IMR-90 (cell line): ENCODE data around the gene MKRN2OS. TPM values are rescaled to one million over a fixed set of nuclear protein-coding genes. Genes with fewer than 3 reads are reported as not detected.

ENCODE experiments used
- ATAC-seq: fragments of 200-7000 bp; cut with Tn5 transposase; 2 replicates; pipeline ENCODE4 v1.9.1; 2020; ENCODE audit warnings: low read depth, mild to moderate bottlenecking, moderate library complexity
- BruUV-seq: library from RNA; stranded (reverse); fragments of 400-500 nt; replicated peaks from 2 replicates; lab custom pipeline; 2021; lab: Mats Ljungman, UMichigan
- CTCF ChIA-PET: fragments of 300-600 bp; formaldehyde crosslinking; extraction: SDS; loops from one replicate; lab custom pipeline; 2021; ENCODE audit warnings: antibody characterized with exemption; lab: Yijun Ruan, JAX
- POLR2A ChIA-PET: fragments of 300-600 bp; sonication (Branson Sonifier 250); formaldehyde crosslinking; loops from one replicate; lab custom pipeline; 2022; ENCODE audit warnings: antibody characterized with exemption; ENCODE audit not compliant: unreplicated experiment; lab: Charles Lee
- DNase-seq: peaks from one replicate; pipeline ENCODE4 v3.0.0; 2013
- H2AFZ ChIP-seq: replicated peaks from 2 replicates; pipeline ENCODE3; 2013; ENCODE audit warnings: low read length, mild to moderate bottlenecking; ENCODE audit not compliant: poor library complexity
- H2AK5ac ChIP-seq: 2 replicates; pipeline ENCODE4 v1.6.1; 2013; ENCODE audit warnings: low read depth, low read length, inconsistent platforms
- H2AK9ac ChIP-seq: replicated peaks from 2 replicates; pipeline ENCODE3; 2013; ENCODE audit warnings: mild to moderate bottlenecking, low read depth, low read length, moderate library complexity; ENCODE audit not compliant: poor library complexity
- H2BK120ac ChIP-seq: 2 replicates; pipeline ENCODE4 v1.6.1; 2013; ENCODE audit warnings: low read depth, low read length, inconsistent platforms
- H2BK15ac ChIP-seq: 3 replicates; pipeline ENCODE4 v1.6.1; 2013; ENCODE audit warnings: low read depth, low read length, inconsistent platforms
- H2BK20ac ChIP-seq: 2 replicates; pipeline ENCODE4 v1.6.1; 2013; ENCODE audit warnings: low read depth, mild to moderate bottlenecking, inconsistent platforms, low read length, moderate library complexity
- H2BK5ac ChIP-seq: 2 replicates; pipeline ENCODE4 v1.6.1; 2013; ENCODE audit warnings: mild to moderate bottlenecking, low read depth, low read length, inconsistent platforms; ENCODE audit not compliant: poor library complexity, severe bottlenecking
- H3K14ac ChIP-seq: replicated peaks from 2 replicates; pipeline ENCODE4 v1.6.1; 2013; ENCODE audit warnings: low read depth, low read length, inconsistent platforms
- H3K18ac ChIP-seq: 2 replicates; pipeline ENCODE4 v1.6.1; 2013; ENCODE audit warnings: low read depth, low read length, control low read depth
- H3K23ac ChIP-seq: 2 replicates; pipeline ENCODE4 v1.6.1; 2013; ENCODE audit warnings: low read depth, low read length, inconsistent platforms
- H3K27ac ChIP-seq: 2 replicates; pipeline ENCODE4 v1.5.1; 2013; ENCODE audit warnings: mild to moderate bottlenecking, control low read depth, low read length; ENCODE audit not compliant: insufficient read depth
- H3K27me3 ChIP-seq: 2 replicates; pipeline ENCODE4 v1.6.1; 2013; ENCODE audit warnings: low read length; ENCODE audit not compliant: control insufficient read depth, insufficient read depth
- H3K36me3 ChIP-seq: 2 replicates; pipeline ENCODE4 v1.6.1; 2013; ENCODE audit warnings: low read length, mixed read lengths; ENCODE audit not compliant: control insufficient read depth, insufficient read depth
- H3K4ac ChIP-seq: 2 replicates; pipeline ENCODE4 v1.6.1; 2013; ENCODE audit warnings: low read depth, low read length, inconsistent platforms
- H3K4me1 ChIP-seq: 2 replicates; pipeline ENCODE4 v1.6.1; 2013; ENCODE audit warnings: low read length, mixed read lengths; ENCODE audit not compliant: control insufficient read depth, insufficient read depth
- H3K4me2 ChIP-seq: 2 replicates; pipeline ENCODE4 v1.6.1; 2013; ENCODE audit warnings: low read depth, mild to moderate bottlenecking, control low read depth, low read length, moderate library complexity
- H3K4me3 ChIP-seq: 2 replicates; pipeline ENCODE4 v1.5.1; 2013; ENCODE audit warnings: low read depth, mild to moderate bottlenecking, control low read depth, low read length, moderate library complexity; ENCODE audit not compliant: insufficient read depth
- H3K56ac ChIP-seq: 2 replicates; pipeline ENCODE4 v1.6.1; 2013; ENCODE audit warnings: low read length, inconsistent platforms; ENCODE audit not compliant: insufficient read depth; ENCODE audit errors: extremely low read depth
- H3K79me1 ChIP-seq, 2 experiments: 2 replicates each; pipeline ENCODE4 v1.6.1; 2013; ENCODE audit warnings: low read length in 2 of 2, inconsistent platforms in 1 of 2, low read depth in 1 of 2
- H3K9ac ChIP-seq: 2 replicates; pipeline ENCODE4 v1.6.1; 2013; ENCODE audit warnings: low read depth, low read length, control low read depth
- H3K9me1 ChIP-seq: 2 replicates; pipeline ENCODE4 v1.6.1; 2013; ENCODE audit warnings: low read length, inconsistent platforms; ENCODE audit not compliant: insufficient read depth
- H3K9me3 ChIP-seq: 2 replicates; pipeline ENCODE4 v1.6.1; 2013; ENCODE audit warnings: low read length; ENCODE audit not compliant: control insufficient read depth, insufficient read depth
- H4K20me1 ChIP-seq: 2 replicates; pipeline ENCODE4 v1.6.1; 2013; ENCODE audit warnings: low read length, inconsistent platforms; ENCODE audit not compliant: insufficient read depth
- H4K5ac ChIP-seq: 2 replicates; pipeline ENCODE4 v1.6.1; 2013; ENCODE audit warnings: mild to moderate bottlenecking, low read depth, low read length, control low read depth
- H4K8ac ChIP-seq, 2 experiments: 2 replicates each; pipeline ENCODE4 v1.6.1; 2013; ENCODE audit warnings: low read depth in 2 of 2, low read length in 2 of 2, control low read depth in 1 of 2, inconsistent platforms in 1 of 2
- H4K91ac ChIP-seq: 2 replicates; pipeline ENCODE4 v1.6.1; 2013; ENCODE audit warnings: low read depth, low read length, inconsistent platforms; ENCODE audit not compliant: insufficient read depth
- BHLHE40 ChIP-seq: fragments of 150-350 bp; IDR thresholded peaks from 2 replicates; pipeline ENCODE4 v1.6.1; 2016; ENCODE audit warnings: mild to moderate bottlenecking, low read depth, low read length
- CEBPB ChIP-seq: IDR thresholded peaks from 2 replicates; pipeline ENCODE4 v1.6.1; 2012; ENCODE audit warnings: low read depth, low read length, improper control_type of control experiment
- FOS ChIP-seq: fragments of 150-350 bp; IDR thresholded peaks from 2 replicates; pipeline ENCODE4 v1.6.1; 2016; ENCODE audit warnings: low read depth, low read length
- MAFK ChIP-seq: IDR thresholded peaks from 2 replicates; pipeline ENCODE4 v1.6.1; 2012; ENCODE audit warnings: low read depth, low read length, improper control_type of control experiment
- MXI1 ChIP-seq: IDR thresholded peaks from 2 replicates; pipeline ENCODE4 v1.6.1; 2012; ENCODE audit warnings: low read depth, mild to moderate bottlenecking, low read length, moderate library complexity, borderline replicate concordance
- POLR2A ChIP-seq: IDR thresholded peaks from 2 replicates; pipeline ENCODE4 v1.6.1; 2012; ENCODE audit warnings: mild to moderate bottlenecking, low read depth, low read length
- RCOR1 ChIP-seq: IDR thresholded peaks from 2 replicates; pipeline ENCODE4 v1.6.1; 2012; ENCODE audit warnings: mild to moderate bottlenecking, low read length, improper control_type of control experiment; ENCODE audit not compliant: insufficient replicate concordance
- WGBS, 2 experiments: methylation state at CpG; one replicate each; pipeline versions ENCODE4 v1.1.5 to v1.1.7; 2013; ENCODE audit warnings: missing lambda C conversion rate in 2 of 2; ENCODE audit not compliant: insufficient read length in 1 of 2; ENCODE audit errors: extremely low coverage in 2 of 2; 5-methylcytosine and 5-hydroxymethylcytosine counted together
- dilution Hi-C: fragments of 300-500 bp; cut with HindIII; formaldehyde crosslinking; loops from one replicate; pipeline ENCODE4 v1.14.3; 2018; ENCODE audit warnings: low sequenced_read_pairs; ENCODE audit not compliant: unreplicated experiment
- in situ Hi-C: fragments of 300-500 bp; cut with MboI; formaldehyde crosslinking; loops from 3 replicates; pipeline ENCODE4 v1.14.3; 2019; ENCODE audit warnings: low sequenced_read_pairs, inconsistent platforms, mixed read lengths
- intact Hi-C: fragments of 100-400 bp; cut with micrococcal nuclease; formaldehyde crosslinking; loops from 2 replicates; pipeline ENCODE4 v1.10.0; 2022
- polyA plus RNA-seq, 3 experiments: library from polyadenylated mRNA; depleted of rRNA; stranded (reverse); fragments of >200 nt; gene quantifications; 2 replicates each; pipeline ENCODE4 v1.2.3, GENCODE V29; 2012; ENCODE audit warnings: low replicate concordance in 1 of 3
- total RNA-seq: library from RNA; depleted of rRNA; stranded (reverse); fragments of >200 nt; gene quantifications from 2 replicates; pipeline ENCODE4 v1.2.3, GENCODE V29; 2012
- TF ChIP-seq, protein P1 (sequence below): fragments of 150-350 bp; IDR thresholded peaks from 2 replicates; pipeline ENCODE4 v1.6.1; 2017; ENCODE audit warnings: mild to moderate bottlenecking, antibody characterized with exemption, low read length, low read depth

MKRN2OS gene
- total and polyA plus RNA-seq, 2 of the 4 experiments (the other 2 are of a cell fraction): not detected

- H3K79me1 ChIP-seq: peaks cover 0 to 16% of the 10 kb centered on the region in 2 experiments; a peak in 2 of 4 replicates
- ATAC-seq: peak; percentile 2
- peak overlapping the region; percentile 84 for H3K9ac ChIP-seq
- peak overlapping the region; percentile 94 for H4K91ac ChIP-seq
- POLR2A ChIA-PET: no interaction called here
- H3K27me3 ChIP-seq: no peaks in the 10 kb centered on the region
- H2AK9ac ChIP-seq: peak overlapping the region; percentile 46
- peak overlapping the region; percentile 76 for H3K27ac ChIP-seq
- no TSS peak for BruUV-seq
- no peak for DNase-seq
- peak overlapping the region; percentile 63; the same call in 1 of the 3 replicates for H2BK15ac ChIP-seq
- H2BK20ac ChIP-seq: peak overlapping the region; percentile 57
- H3K23ac ChIP-seq: peak overlapping the region; percentile 77
- no peak overlapping the region for H2AK5ac ChIP-seq
- H3K4me3 ChIP-seq: peak overlapping the region; percentile 76
- no peaks in the 10 kb centered on the region for H3K36me3 ChIP-seq
- no peaks in the 10 kb centered on the region for H3K9me3 ChIP-seq
- H2BK120ac ChIP-seq: peak overlapping the region; percentile 86
- intact Hi-C loops (no loop called here), in situ Hi-C loops (no loop called here), dilution Hi-C loops (no loop called here)
- peak overlapping the region; percentile 92 for H3K4ac ChIP-seq
- H3K9me1 ChIP-seq: peaks cover 3% of the 10 kb centered on the region; the same call in 1 of the 2 replicates
- peak overlapping the region; percentile 99 for H4K5ac ChIP-seq
- peak overlapping the region; percentile 81 for H3K56ac ChIP-seq
- WGBS, 2 experiments: 16% methylated on average over 8 of the region's 26 CpGs; no CpG with 5 or more reads in 1 of the 2 experiments
- H3K4me1 ChIP-seq: peaks cover 3% of the 10 kb centered on the region; the same call in 1 of the 2 replicates
- peaks cover 17% of the 10 kb centered on the region for H4K20me1 ChIP-seq
- H4K8ac ChIP-seq: peak overlapping the region; percentile 95 to 98
- H3K4me2 ChIP-seq: peak overlapping the region; percentile 95
- CTCF ChIA-PET: interaction anchor here (0.6 to 1.5 kb wide), 2 partner anchors 10 to 256 kb away, joined by 3 to 5 read pairs; no protein-coding TSS in a partner anchor
- H3K14ac ChIP-seq: peak overlapping the region; percentile 91
- no peak for TF ChIP-seq BHLHE40
- TF ChIP-seq CEBPB: no peak
- no peak for TF ChIP-seq POLR2A
- TF ChIP-seq MAFK: no peak
- no peak for TF ChIP-seq FOS
- TF ChIP-seq MXI1: no peak
- TF ChIP-seq, protein P1, sequence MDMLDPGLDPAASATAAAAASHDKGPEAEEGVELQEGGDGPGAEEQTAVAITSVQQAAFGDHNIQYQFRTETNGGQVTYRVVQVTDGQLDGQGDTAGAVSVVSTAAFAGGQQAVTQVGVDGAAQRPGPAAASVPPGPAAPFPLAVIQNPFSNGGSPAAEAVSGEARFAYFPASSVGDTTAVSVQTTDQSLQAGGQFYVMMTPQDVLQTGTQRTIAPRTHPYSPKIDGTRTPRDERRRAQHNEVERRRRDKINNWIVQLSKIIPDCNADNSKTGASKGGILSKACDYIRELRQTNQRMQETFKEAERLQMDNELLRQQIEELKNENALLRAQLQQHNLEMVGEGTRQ: no peak
- no peak for TF ChIP-seq RCOR1
- H2BK5ac ChIP-seq: peak overlapping the region; percentile 63
- peak overlapping the region; percentile 92 for H2AFZ ChIP-seq
- H3K18ac ChIP-seq: peak overlapping the region; percentile 95
These were observed 8.7 kb upstream of the MKRN2OS start for GRCh38 chr3:12553921-12554391.
